CD4-positive, alpha-beta T cell (primary cell): ENCODE measurements around the gene EEFSEC. TPM values are rescaled to one million over a fixed set of nuclear protein-coding genes. Genes with fewer than 3 reads are reported as not detected.

ENCODE experiments used
- ATAC-seq: fragments of 200-7000 bp; cut with Tn5 transposase; one replicate; pipeline ENCODE4 v1.10.0; 2022; ENCODE audit warnings: mild to moderate bottlenecking; ENCODE audit not compliant: poor library complexity
- CTCF ChIA-PET: fragments of 350-600 bp; sonication (Branson Sonifier 250); formaldehyde crosslinking; loops from one replicate; lab custom pipeline; 2021; ENCODE audit warnings: antibody characterized with exemption, inconsistent platforms; lab: Charles Lee
- POLR2A ChIA-PET: fragments of 350-600 bp; sonication (Branson Sonifier 250); formaldehyde crosslinking; loops from one replicate; lab custom pipeline; 2021; ENCODE audit warnings: antibody characterized with exemption, inconsistent platforms; lab: Charles Lee
- DNase-seq, 14 experiments: peaks; one replicate each; pipeline ENCODE4 v3.0.0-alpha.2; 2013 to 2020; ENCODE audit warnings: mixed read lengths in 2 of 14
- H3K27ac ChIP-seq, 2 donors: one replicate each; pipeline versions ENCODE4 v1.5.1 to v1.7.0; 2013; ENCODE audit warnings: low read length in 2 of 2, low read depth in 1 of 2, mild to moderate bottlenecking in 1 of 2
- H3K27me3 ChIP-seq, 2 experiments: 1 replicate in 1 of 2; 2 replicates in 1 of 2; pipeline versions ENCODE4 v1.6.1 to v1.7.0; 2013; ENCODE audit warnings: low read length in 2 of 2, control low read depth in 1 of 2, mild to moderate bottlenecking in 1 of 2, moderate library complexity in 1 of 2; ENCODE audit not compliant: insufficient read depth in 2 of 2, control insufficient read depth in 1 of 2
- H3K36me3 ChIP-seq: one replicate; pipeline ENCODE4 v1.6.1; 2013; ENCODE audit warnings: low read length, control low read depth; ENCODE audit not compliant: insufficient read depth
- H3K4me1 ChIP-seq: one replicate; pipeline ENCODE4 v1.6.1; 2013; ENCODE audit warnings: low read length, control low read depth; ENCODE audit not compliant: insufficient read depth
- H3K4me3 ChIP-seq: one replicate; pipeline ENCODE4 v1.5.1; 2013; ENCODE audit warnings: mild to moderate bottlenecking, low read length, moderate library complexity
- H3K9me3 ChIP-seq, 2 experiments: 1 replicate in 1 of 2; 2 replicates in 1 of 2; pipeline versions ENCODE4 v1.6.1 to v1.7.0; 2013; ENCODE audit warnings: low read length in 2 of 2, mild to moderate bottlenecking in 2 of 2, control low read depth in 1 of 2, moderate library complexity in 1 of 2; ENCODE audit not compliant: control insufficient read depth in 1 of 2, insufficient read depth in 1 of 2
- H3K27ac Mint-ChIP-seq: one replicate; pipeline ENCODE4 v1.8.0; 2020; ENCODE audit warnings: mixed read lengths
- H3K27me3 Mint-ChIP-seq: one replicate; pipeline ENCODE4 v1.8.0; 2021; ENCODE audit warnings: mixed read lengths
- H3K36me3 Mint-ChIP-seq: one replicate; pipeline ENCODE4 v1.8.0; 2021; ENCODE audit warnings: low read depth, mixed read lengths
- H3K4me1 Mint-ChIP-seq: one replicate; pipeline ENCODE4 v1.8.0; 2021; ENCODE audit warnings: low read depth, mixed read lengths
- H3K4me3 Mint-ChIP-seq: one replicate; pipeline ENCODE4 v1.8.0; 2020; ENCODE audit warnings: mild to moderate bottlenecking, mixed read lengths
- H3K9me3 Mint-ChIP-seq: one replicate; pipeline ENCODE4 v1.8.0; 2020; ENCODE audit warnings: mixed read lengths
- intact Hi-C, 2 experiments: fragments of 100-400 bp; cut with DNase I in 1 of 2; cut with micrococcal nuclease in 1 of 2; formaldehyde crosslinking; loops; one replicate each; pipeline versions ENCODE4 v1.15.1 to v1.9.0; 2023 to 2025; cut with DNase I, micrococcal nuclease
- total RNA-seq, 174 experiments: library from RNA in 2 of 174; stranded (reverse) in 2 of 174; gene quantifications; one replicate each; pipeline ENCODE4 v1.2.3 and lab custom pipeline; 2021 to 2026
- TF ChIP-seq, protein P1 (sequence below): fragments of 200-600 bp; IDR thresholded peaks from one replicate; pipeline ENCODE4 v1.8.0; 2022; ENCODE audit warnings: antibody characterized with exemption, mild to moderate bottlenecking

EEFSEC gene
- total RNA-seq, 2 experiments from 2014 or later, result 13.1 to 13.9 TPM

DNA sequence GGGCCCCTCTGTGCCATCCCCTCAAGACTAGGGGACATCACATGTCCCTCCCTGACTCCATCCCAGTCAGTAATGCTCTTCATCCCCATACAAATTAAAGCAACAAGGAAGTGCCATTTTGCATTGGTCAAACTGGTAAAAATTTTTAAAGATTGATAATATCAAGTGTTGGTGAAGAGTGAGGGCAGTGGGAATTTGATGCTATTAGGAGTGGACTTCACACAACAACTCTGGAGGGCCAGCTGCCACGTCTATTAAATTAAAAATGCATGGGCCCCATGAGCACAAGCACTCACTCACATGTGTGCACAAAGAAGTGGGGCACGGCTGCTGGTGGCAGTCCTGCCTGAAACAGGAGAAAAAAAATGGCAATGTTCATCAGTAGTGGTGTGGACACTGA is 265.6 kb downstream of the EEFSEC start:
- H3K4me1 Mint-ChIP-seq, result no peaks in the 10 kb centered on the region
- H3K27ac Mint-ChIP-seq, result no peak overlapping the region
- TF ChIP-seq, protein P1, sequence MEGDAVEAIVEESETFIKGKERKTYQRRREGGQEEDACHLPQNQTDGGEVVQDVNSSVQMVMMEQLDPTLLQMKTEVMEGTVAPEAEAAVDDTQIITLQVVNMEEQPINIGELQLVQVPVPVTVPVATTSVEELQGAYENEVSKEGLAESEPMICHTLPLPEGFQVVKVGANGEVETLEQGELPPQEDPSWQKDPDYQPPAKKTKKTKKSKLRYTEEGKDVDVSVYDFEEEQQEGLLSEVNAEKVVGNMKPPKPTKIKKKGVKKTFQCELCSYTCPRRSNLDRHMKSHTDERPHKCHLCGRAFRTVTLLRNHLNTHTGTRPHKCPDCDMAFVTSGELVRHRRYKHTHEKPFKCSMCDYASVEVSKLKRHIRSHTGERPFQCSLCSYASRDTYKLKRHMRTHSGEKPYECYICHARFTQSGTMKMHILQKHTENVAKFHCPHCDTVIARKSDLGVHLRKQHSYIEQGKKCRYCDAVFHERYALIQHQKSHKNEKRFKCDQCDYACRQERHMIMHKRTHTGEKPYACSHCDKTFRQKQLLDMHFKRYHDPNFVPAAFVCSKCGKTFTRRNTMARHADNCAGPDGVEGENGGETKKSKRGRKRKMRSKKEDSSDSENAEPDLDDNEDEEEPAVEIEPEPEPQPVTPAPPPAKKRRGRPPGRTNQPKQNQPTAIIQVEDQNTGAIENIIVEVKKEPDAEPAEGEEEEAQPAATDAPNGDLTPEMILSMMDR, result no peak
- no peak overlapping the region for H3K4me3 ChIP-seq
- POLR2A ChIA-PET, result no interaction called here
- CTCF ChIA-PET, result no interaction called here
- no peaks in the 10 kb centered on the region for H3K9me3 Mint-ChIP-seq
- H3K27me3 ChIP-seq, result no peaks in the 10 kb centered on the region
- no peak overlapping the region for H3K4me3 Mint-ChIP-seq
- H3K9me3 ChIP-seq, result peaks cover 0 to 11% of the 10 kb centered on the region in 2 experiments
- H3K27ac ChIP-seq, result no peak overlapping the region
- H3K4me1 ChIP-seq, result no peaks in the 10 kb centered on the region
- no peaks in the 10 kb centered on the region for H3K36me3 Mint-ChIP-seq
- no peak for DNase-seq
- no peak for ATAC-seq
- H3K27me3 Mint-ChIP-seq, result no peaks in the 10 kb centered on the region
- H3K36me3 ChIP-seq, result no peaks in the 10 kb centered on the region
- intact Hi-C loops, result no loop called here

DNA sequence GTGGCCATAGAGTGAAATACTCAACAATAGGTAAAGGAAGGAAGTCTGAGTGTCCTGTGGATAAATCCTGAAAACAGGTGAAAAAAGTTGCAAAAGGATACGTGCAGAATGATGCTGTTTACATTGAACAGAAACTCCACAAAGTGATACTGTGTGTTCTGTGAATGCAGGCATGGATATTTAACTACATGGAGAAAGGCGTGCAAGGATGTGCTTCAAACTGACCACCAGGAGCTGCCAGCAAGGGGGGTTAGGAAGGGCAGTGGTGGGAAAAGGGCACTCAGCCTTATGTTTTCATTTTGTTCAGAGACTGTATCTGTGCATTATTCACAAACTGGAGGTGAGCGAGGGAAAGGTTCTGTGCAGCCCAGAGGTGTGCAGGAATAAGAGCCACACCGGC is 266.0 kb downstream of the EEFSEC start:
- Mint-ChIP-seq H3K4me3 (no peak overlapping the region), H3K9me3 (no peaks in the 10 kb centered on the region), H3K27me3 (no peaks in the 10 kb centered on the region), H3K4me1 (no peaks in the 10 kb centered on the region), H3K27ac (no peak overlapping the region), H3K36me3 (no peaks in the 10 kb centered on the region)
- Histone ChIP-seq H3K9me3 (peaks cover 0 to 11% of the 10 kb centered on the region in 2 experiments), H3K4me3 (no peak overlapping the region), H3K36me3 (no peaks in the 10 kb centered on the region), H3K27me3 (no peaks in the 10 kb centered on the region), H3K27ac (no peak overlapping the region), H3K4me1 (no peaks in the 10 kb centered on the region)
- intact Hi-C loops, result no loop called here
- ATAC-seq (no peak), DNase-seq (no peak)
- CTCF ChIA-PET, result no interaction called here
- POLR2A ChIA-PET, result no interaction called here
- TF ChIP-seq, protein P1, result no peak

DNA sequence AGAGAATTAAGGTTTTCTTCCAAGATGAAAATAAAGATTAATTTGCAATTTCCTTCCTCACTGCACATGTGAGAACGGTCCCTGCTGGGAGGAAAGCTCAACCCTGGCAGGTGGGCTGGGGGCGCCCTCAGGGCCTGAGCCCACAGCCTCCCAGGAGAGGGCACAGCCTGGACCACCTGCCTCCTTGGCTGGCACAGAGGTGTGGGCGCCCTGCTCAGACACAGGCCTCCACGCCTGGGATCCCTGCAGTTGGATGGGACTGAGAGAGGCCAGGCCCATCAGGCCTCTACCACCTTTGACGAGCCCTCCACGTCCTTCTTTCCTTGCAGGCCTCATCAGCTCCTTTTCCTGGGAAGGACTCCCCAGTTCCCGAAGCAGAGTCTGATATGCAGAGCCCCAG is 267.0 kb downstream of the EEFSEC start:
- H3K27me3 ChIP-seq, result no peaks in the 10 kb centered on the region
- no peak for ATAC-seq
- DNase-seq, result no peak
- H3K4me1 ChIP-seq, result no peaks in the 10 kb centered on the region
- H3K27ac ChIP-seq, result no peak overlapping the region
- ChIA-PET POLR2A (no interaction called here), CTCF (no interaction called here)
- peaks cover 0 to 11% of the 10 kb centered on the region in 2 experiments for H3K9me3 ChIP-seq
- Mint-ChIP-seq H3K36me3 (no peaks in the 10 kb centered on the region), H3K27ac (no peak overlapping the region), H3K4me3 (no peak overlapping the region), H3K4me1 (no peaks in the 10 kb centered on the region), H3K27me3 (no peaks in the 10 kb centered on the region), H3K9me3 (no peaks in the 10 kb centered on the region)
- TF ChIP-seq, protein P1, result no peak
- H3K4me3 ChIP-seq, result no peak overlapping the region
- no peaks in the 10 kb centered on the region for H3K36me3 ChIP-seq
- intact Hi-C loops, result loop anchor here in 1 of 2 experiments (5.0 kb wide), 1 partner anchor 323 kb away; no protein-coding TSS in a partner anchor
